HG02973 (cell line): ENCODE data around the gene NKRF.
"Not testable (repeated sequence)": the region's sequence is repeated elsewhere in the genome, so short reads cannot be mapped to it uniquely, and the experiment has no call there.

ENCODE experiments used
- ATAC-seq: cut with Tn5 transposase; IDR thresholded peaks from one replicate; pipeline ENCODE4 v1.9.1; 2021; ENCODE audit warnings: moderate library complexity; ENCODE audit not compliant: unreplicated experiment

NKRF gene

DNA sequence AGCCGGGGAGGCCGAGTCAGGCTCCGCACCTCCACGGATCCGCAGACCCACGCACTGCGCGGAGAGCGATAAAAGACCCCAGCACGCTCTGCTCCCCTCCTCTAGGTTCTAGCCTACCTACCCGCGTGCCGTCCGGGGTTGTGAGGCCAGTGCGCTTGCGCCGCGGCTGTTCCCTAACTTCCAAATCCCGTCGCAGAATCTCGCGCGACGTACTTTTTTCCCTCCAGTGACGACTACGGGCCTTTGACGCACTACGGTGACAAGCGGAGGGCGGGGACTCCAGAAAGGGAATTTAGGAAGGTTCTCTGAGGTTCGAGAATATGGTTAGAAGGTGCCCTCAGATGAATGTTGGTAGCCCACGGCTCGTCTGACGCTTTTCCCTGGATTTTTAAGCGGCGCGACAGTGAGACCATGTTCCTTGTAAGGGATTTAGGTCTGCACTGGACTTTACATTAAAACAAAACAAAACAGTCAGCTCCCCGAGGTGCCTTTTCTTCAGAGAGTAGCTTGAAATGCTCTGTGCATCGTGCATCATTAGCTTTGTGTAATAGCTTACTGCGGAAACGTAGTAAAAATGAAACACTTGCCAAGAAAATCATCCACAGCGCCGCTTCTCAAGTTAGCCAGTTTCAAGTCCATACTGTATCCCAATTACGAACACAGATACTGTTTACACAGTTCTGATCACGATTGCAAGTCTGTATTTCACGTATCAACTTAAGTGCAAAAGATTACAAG, at the start of gene NKRF:
NKRF (minus strand) TSS at position 145 of the 738 bp plus-strand sequence.
- peak; percentile 85 for ATAC-seq

GRCh38 chrX:119655125-119655524, 48.9 kb upstream of the NKRF start:
- ATAC-seq: no peak

GRCh38 chrX:119654112-119654531, 47.9 kb upstream of the NKRF start:
- no peak for ATAC-seq

- no peak for ATAC-seq
Observed at GRCh38 chrX:119648421-119648775, 42.2 kb upstream of the NKRF start.

DNA sequence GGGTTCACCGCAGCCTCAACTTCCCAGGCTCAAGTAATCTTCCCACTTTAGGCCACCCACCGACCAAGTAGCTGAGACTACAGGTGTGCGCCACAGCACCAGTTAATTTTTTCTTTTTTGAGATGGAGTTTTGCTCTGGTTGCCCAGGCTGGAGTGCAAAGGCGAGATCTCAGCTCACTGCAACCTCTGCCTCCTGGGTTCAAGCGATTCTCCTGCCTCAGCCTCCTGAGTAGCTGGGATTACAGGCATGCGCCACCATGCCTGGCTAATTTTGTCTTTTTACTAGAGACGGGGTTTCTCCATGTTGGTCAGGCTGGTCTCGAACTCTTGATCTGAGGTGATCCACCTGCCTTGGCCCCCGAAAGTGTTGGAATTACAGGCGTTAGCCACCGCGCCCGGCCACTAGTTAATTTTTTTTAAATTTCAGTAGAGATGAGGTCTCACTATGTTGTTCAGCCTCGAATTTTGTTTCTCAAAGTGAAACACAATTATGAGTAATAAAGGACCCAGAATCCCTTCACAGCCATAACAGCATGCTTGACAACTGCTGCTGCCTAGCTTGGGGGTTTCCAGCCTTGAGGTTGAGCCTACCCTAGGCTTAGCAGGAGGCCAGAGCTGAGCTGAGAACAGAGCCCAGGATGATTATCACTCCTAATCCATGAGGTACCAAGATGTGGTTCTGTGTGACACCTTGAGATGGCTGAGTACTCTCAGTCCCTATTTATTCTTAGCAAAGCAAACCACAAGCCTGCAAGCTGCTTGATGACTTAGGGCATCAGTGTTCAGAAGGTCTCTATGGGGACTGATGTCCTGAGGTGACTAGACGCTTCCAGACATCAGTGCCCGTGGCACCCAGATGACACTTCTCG, 41.6 kb upstream of the NKRF start:
- peak; percentile 91 for ATAC-seq

DNA sequence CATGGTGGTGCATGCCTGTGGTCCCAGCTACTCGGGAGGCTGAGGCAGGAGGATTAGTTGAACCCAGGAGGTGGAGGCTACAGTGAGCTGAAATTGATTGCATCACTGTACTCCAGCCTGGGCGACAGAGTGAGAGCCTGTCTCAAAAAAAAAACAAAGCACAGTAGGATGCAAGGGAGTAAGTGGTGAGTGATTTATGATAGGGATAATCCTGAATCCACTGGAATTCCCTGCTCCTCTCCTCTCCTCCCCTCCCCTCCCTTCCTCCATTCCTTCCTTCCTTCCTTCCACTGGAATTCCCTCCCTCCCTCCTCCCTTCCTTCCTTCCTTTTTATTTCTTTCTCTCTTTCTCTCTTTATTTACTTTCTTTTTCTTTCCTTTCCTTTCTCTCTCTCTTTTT, 40.9 kb upstream of the NKRF start:
- no peak for ATAC-seq

GRCh38 chrX:119646515-119646914, 40.3 kb upstream of the NKRF start:
- ATAC-seq: no peak

DNA sequence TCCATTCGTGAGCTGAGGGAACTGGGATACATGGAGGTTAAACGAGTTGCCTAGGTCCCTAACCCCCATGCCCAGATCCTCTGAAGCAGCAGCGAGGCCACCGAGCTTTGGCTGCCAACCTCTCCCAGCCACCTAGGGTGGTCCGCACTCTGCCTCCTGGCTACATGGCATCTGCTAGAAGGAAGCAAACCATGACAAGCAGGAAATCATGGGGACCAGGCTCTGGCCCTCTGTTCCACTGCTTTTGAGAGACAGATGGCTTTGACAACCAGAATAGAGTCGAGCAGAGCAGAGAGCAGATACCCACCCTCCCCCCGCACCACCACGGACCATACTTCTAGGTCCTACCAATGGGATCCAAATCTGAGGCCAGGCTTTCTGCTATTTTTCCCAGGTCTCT, 37.5 kb upstream of the NKRF start:
- no peak for ATAC-seq

DNA sequence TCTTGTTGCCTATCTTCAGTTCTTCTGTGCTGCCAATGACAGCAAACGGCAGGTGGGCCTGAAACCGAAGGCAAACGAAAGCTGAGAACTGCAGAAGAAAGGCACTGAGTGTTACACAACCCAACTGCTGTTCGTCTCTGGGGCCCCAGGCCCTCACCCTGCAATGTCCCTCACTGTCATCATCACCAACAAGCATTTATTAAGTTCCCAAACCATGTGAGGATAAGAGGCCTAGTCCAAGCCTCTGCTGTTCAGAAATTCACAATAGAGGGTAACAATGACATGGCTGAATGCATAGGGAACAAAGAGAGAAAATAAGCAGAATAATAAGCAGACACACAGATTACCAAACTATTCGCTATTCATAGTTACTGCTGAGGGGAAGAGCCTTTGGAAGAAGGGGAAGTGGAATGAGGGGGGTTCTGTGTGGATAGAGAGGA, 34.5 kb upstream of the NKRF start:
- ATAC-seq: no peak

- peak; percentile 80 for ATAC-seq
Observed at GRCh38 chrX:119638725-119639471, 32.7 kb upstream of the NKRF start.

- ATAC-seq: not testable (repeated sequence)
Observed at GRCh38 chrX:119637421-119637820, 31.2 kb upstream of the NKRF start.

DNA sequence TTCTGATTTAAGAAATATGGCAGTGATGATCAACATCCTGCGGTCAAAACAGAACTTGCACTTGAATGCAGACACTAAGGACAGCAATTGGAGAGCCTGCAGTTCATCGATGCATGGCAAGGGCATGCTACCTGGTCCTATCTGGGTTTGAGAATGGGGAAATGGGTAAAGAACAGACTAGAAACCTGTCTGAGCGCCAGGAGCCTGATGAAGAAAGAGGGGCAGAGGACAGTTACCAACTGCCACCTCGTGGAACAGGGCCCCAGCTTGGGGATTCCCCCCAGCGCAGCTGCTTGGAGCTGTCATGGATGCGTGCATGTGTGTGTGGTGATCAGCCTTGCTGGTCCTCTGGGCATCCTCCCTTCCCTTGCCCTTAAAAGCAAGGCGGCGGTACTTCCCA, 30.2 kb upstream of the NKRF start:
- no peak for ATAC-seq

DNA sequence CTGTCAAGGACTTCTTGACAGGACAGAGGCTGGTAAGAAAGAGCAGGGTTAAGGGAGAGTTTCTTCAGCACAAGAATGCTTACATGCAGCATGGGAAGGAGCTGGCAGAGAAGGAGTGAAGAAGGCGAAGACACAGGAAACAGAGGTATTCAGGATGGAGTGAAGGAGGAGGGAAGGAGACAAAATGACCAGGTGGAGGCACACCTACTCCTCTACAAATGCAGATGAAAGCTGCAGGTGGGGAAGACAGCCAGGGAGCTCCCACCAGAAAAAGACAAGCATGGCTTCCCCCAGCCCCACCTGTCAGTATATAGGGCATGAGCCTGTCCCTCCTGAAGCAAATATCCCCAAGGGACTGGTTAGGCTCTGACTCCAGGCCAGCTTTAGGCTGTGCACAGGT, 29.6 kb upstream of the NKRF start:
- no peak for ATAC-seq

DNA sequence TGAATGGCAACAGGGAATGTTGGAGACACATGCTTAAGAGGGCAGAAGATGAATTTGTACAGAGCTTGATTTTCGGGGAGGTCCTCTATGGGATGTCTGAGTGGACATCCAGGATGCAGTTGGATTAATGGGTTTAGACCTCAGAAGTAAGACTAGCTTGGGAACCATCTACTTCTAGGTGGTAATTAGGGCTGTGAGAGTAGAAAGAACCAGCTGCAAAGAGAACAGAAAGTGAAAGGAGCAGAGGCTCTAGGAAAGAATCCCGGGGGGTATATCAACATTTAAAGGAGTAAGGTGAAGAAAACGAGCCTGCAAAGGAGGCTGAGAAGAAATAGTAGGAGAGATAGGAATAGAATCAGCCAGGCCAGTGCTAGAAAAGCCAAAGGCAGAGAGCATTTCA, 29.0 kb upstream of the NKRF start:
- ATAC-seq: no peak

DNA sequence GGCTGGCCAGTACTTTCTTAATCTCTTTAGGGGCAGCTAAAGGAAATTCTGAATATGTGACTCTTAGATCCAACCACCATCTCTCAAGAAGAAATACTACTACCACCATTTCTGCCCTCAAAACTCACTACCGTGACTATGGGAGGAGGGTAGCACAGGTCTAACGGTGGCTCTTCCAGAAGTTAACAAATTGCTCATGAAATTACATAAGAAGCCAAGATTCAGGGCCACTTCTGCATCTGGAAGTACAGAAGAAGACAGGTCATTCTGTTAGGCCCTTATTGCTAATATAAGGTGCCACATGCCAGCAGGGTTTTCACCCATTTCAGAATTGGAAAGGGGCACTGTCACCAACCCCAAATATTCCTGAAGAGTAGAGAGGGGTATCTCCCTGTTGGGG, 19.6 kb upstream of the NKRF start:
- no peak for ATAC-seq

- no peak for ATAC-seq
Observed at GRCh38 chrX:119624951-119625668, 18.9 kb upstream of the NKRF start.

GRCh38 chrX:119624417-119624816, 18.2 kb upstream of the NKRF start:
- ATAC-seq: no peak

DNA sequence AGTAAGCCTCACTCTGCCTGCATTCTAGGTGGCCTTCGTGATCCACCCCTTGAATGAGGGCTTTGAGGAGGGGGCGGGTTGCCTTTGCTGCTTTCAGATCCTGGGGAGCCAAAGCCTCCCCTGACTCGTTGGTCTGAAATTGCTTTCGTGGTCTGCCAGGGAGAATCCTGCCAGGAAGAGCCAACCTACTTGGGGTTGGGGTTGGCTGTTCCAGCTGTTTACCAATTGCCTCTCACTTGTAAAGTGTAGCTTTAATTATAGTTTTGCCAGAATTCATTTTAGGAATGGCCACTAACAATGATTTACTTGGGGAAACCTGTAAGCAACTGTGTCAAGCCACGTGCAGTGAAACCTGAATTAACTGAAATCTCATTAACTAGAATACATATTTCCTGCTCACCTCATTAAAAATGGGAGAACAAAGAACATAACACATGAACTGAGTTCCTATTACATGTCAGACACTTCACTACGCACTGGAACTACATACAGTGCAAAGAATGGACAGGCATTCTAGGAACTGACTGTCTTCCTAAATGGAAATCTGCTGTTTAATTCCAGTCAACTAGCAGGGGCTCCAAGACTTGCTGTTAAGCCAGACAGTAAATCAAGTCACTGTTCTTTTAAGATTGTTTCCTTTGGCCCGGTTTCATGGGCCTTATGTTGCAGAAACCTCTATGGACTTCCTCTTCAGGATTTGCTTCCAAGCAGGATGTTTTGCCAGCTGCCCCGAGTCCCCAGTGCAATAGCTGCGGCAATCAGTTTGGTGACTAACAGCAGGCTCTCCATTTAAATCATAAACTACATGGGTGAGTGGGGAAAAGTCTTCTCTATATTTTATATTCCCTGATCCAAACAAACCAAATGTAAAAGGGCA, 16.4 kb upstream of the NKRF start:
- no peak for ATAC-seq

GRCh38 chrX:119618439-119618838, 12.2 kb upstream of the NKRF start:
- no peak for ATAC-seq
